Measurements from ENCODE around the gene TREML4.

The TREML4 gene

DNA sequence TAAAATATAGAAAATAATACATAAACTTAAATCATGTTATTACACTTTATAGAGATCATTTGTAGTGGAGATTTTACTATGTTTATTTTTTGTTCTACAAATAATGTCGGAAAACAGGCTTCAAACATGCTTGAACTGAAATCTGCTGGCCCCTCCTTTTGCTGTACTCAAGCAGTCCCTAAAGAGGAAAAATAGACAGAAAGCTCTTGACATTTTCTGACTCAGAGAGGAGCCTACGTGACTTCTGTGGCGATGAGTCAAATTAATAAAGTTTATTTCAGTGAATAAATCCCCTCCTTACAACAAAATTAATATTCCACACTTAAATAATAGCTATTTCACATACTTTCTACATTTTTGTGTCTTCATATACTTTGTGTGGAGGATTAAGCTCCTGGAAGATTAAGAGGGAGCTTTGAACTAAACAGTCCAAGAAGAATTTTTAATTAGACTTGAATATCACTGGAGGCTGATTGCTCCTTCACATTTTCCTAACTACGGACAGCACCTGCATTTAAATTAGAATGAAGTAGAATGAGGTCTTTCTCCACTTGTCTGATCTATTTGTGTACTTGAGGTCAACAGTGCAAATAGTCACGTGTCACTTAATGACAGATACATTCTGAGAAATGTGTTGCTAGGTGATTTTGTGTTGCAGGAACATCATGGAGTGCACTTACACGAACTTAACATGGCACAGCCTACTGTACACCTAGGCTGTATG, 60.0 kb downstream of the TREML4 start:
- no peak for DNase-seq (ENCODE audit: low spot score)

All from RKO (cell line).